Putamen (tissue), 1 donor: Measurements from ENCODE around the gene TSSK2.

Experiments used
- DNase-seq: peaks from one replicate; pipeline ENCODE4 v3.0.0-alpha.2; 2016; ENCODE audit warnings: low spot score

Gene TSSK2

GRCh38 chr22:19106886-19107729 lies 24.0 kb upstream of the TSSK2 start:
- DNase-seq = no peak

GRCh38 chr22:19107730-19108074 lies 23.4 kb upstream of the TSSK2 start:
- DNase-seq = no peak

GRCh38 chr22:19108807-19109197 lies 22.3 kb upstream of the TSSK2 start:
- no peak for DNase-seq

GRCh38 chr22:19109198-19110063 lies 21.7 kb upstream of the TSSK2 start:
- DNase-seq = no peak

GRCh38 chr22:19110064-19110458 lies 21.0 kb upstream of the TSSK2 start:
- DNase-seq = no peak

GRCh38 chr22:19110646-19111045 lies 20.5 kb upstream of the TSSK2 start:
- no peak for DNase-seq

- DNase-seq = no peak
Measured at GRCh38 chr22:19111140-19111539, 20.0 kb upstream of the TSSK2 start.

- no peak for DNase-seq
Measured at GRCh38 chr22:19111584-19111983, 19.5 kb upstream of the TSSK2 start.

- DNase-seq = no peak
Measured at GRCh38 chr22:19113429-19113828, 17.7 kb upstream of the TSSK2 start.

GRCh38 chr22:19114984-19115552 lies 16.0 kb upstream of the TSSK2 start:
- DNase-seq = no peak

GRCh38 chr22:19115628-19116027 lies 15.5 kb upstream of the TSSK2 start:
- DNase-seq = peak; percentile 47

GRCh38 chr22:19117111-19117512 lies 14.0 kb upstream of the TSSK2 start:
- DNase-seq = no peak

GRCh38 chr22:19118329-19118880 lies 12.7 kb upstream of the TSSK2 start:
- no peak for DNase-seq

- DNase-seq = no peak
Measured at GRCh38 chr22:19119949-19120348, 11.2 kb upstream of the TSSK2 start.

- DNase-seq = no peak
Measured at GRCh38 chr22:19120829-19121630, 10.1 kb upstream of the TSSK2 start.

GRCh38 chr22:19121631-19122142 lies 9.4 kb upstream of the TSSK2 start:
- peak; percentile 28 for DNase-seq

GRCh38 chr22:19122143-19122751 lies 8.9 kb upstream of the TSSK2 start, which contains the start of gene DGCR2:
Gene DGCR2, minus strand, starts transcription at chr22:19122412. Its CDS starts 206 bp downstream, at chr22:19122206.
- DNase-seq = peak; percentile 98

- DNase-seq = no peak
Measured at GRCh38 chr22:19122752-19123492, 8.2 kb upstream of the TSSK2 start.

GRCh38 chr22:19123936-19124335 lies 7.2 kb upstream of the TSSK2 start:
- no peak for DNase-seq

- no peak for DNase-seq
Measured at GRCh38 chr22:19124377-19124776, 6.7 kb upstream of the TSSK2 start.
